ENCODE results near the gene KLF3.
A peak's percentile ranks its signal among the peaks of the same experiment; 100 is the strongest.

Gene KLF3

GRCh38 chr4:38679921-38680320 lies 15.9 kb downstream of the KLF3 start:
- DNase-seq (ENCODE audit: low read depth): no peak
- no peak overlapping the region for H3K4me3 ChIP-seq (replicated peaks; ENCODE audit: low read depth, low read length)
- TF ChIP-seq CTCF (IDR thresholded peaks at IDR 0.05; ENCODE audit: low read length, missing control alignments): no peak

GRCh38 chr4:38681281-38681991 lies 17.4 kb downstream of the KLF3 start:
- no peak for TF ChIP-seq CTCF (IDR thresholded peaks at IDR 0.05; ENCODE audit: low read length, missing control alignments)
- H3K4me3 ChIP-seq (replicated peaks; ENCODE audit: low read depth, low read length): no peak overlapping the region
- peak; percentile 81 for DNase-seq (ENCODE audit: low read depth)

GRCh38 chr4:38682336-38682735 lies 18.3 kb downstream of the KLF3 start:
- no peak overlapping the region for H3K4me3 ChIP-seq (replicated peaks; ENCODE audit: low read depth, low read length)
- DNase-seq (ENCODE audit: low read depth): no peak
- no peak for TF ChIP-seq CTCF (IDR thresholded peaks at IDR 0.05; ENCODE audit: low read length, missing control alignments)

- no peak overlapping the region for H3K4me3 ChIP-seq (replicated peaks; ENCODE audit: low read depth, low read length)
- TF ChIP-seq CTCF (IDR thresholded peaks at IDR 0.05; ENCODE audit: low read length, missing control alignments): no peak
- no peak for DNase-seq (ENCODE audit: low read depth)
Measured at GRCh38 chr4:38683276-38683675, 19.3 kb downstream of the KLF3 start.

GRCh38 chr4:38684271-38684670 lies 20.3 kb downstream of the KLF3 start:
- DNase-seq (ENCODE audit: low read depth): no peak
- TF ChIP-seq CTCF (IDR thresholded peaks at IDR 0.05; ENCODE audit: low read length, missing control alignments): no peak
- no peak overlapping the region for H3K4me3 ChIP-seq (replicated peaks; ENCODE audit: low read depth, low read length)

- no peak overlapping the region for H3K4me3 ChIP-seq (replicated peaks; ENCODE audit: low read depth, low read length)
- TF ChIP-seq CTCF (IDR thresholded peaks at IDR 0.05; ENCODE audit: low read length, missing control alignments): no peak
- no peak for DNase-seq (ENCODE audit: low read depth)
Measured at GRCh38 chr4:38684951-38685844, 21.2 kb downstream of the KLF3 start.

All from fibroblast of pulmonary artery (primary cell).